Non-pigmented ciliary epithelial cell (primary cell): ENCODE data around the gene SYCP1.
"Not testable (repeated sequence)": the region's sequence is repeated elsewhere in the genome, so short reads cannot be mapped to it uniquely, and the experiment has no call there.

ENCODE experiments used
- DNase-seq: peaks from one replicate; pipeline ENCODE4 v3.0.0-alpha.2; 2010; ENCODE audit warnings: low read depth

SYCP1 gene, protein sequence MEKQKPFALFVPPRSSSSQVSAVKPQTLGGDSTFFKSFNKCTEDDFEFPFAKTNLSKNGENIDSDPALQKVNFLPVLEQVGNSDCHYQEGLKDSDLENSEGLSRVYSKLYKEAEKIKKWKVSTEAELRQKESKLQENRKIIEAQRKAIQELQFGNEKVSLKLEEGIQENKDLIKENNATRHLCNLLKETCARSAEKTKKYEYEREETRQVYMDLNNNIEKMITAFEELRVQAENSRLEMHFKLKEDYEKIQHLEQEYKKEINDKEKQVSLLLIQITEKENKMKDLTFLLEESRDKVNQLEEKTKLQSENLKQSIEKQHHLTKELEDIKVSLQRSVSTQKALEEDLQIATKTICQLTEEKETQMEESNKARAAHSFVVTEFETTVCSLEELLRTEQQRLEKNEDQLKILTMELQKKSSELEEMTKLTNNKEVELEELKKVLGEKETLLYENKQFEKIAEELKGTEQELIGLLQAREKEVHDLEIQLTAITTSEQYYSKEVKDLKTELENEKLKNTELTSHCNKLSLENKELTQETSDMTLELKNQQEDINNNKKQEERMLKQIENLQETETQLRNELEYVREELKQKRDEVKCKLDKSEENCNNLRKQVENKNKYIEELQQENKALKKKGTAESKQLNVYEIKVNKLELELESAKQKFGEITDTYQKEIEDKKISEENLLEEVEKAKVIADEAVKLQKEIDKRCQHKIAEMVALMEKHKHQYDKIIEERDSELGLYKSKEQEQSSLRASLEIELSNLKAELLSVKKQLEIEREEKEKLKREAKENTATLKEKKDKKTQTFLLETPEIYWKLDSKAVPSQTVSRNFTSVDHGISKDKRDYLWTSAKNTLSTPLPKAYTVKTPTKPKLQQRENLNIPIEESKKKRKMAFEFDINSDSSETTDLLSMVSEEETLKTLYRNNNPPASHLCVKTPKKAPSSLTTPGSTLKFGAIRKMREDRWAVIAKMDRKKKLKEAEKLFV

DNA sequence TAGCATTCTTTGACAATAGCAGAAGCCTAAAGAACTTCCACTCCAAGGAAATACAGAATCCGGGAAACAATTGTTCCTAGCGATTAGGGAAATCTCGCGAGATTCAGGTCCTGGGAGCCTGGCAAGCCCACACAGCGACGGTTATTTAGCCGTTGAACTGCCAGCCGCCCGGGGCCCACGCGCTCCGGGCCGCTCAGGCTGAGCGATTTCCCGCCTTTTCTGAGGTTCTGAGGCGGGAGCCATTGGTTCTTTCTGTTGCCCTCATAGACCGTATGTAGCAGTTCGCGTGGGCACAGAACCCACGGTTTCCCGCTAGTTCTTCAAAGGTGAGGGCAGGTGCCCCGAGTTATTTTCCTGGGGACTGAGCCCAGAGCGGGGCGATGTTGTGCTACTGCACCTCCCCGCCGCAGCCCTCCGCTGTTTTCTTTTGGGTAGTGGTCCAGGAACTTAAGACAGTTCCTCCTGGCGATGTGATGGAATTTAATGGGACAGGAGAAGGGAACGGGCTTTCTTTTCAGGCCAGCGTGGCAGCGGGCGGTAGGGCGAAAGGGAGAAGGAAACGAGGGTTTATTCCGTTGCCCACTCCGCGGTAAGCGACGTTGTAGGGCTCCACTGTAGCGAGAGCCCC lies at the start of gene SYCP1:
TSS of gene SYCP1 (plus strand) at position 171 of the 628 bp plus-strand sequence. CDS start 602 bp downstream, outside the sequence.
- DNase-seq: no peak

DNA sequence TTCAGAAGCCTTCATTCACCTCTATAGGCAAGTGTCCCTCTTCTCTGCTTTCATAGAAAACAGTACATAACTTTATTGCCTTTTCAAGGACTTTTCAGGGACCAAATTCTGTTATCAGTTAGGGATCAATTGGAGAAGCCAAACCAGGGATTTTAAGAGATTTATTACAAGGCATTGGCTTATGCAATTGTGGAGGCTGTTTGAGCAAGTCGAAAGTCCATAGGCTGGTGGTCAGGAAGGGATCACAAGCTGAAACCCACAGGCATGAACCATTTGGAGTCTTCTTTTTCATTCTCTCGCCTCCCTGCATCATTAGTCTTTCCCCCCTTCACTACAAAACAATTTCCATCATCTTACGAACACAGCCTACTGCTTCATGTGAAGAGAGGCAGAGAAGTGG lies 34.8 kb upstream of the SYCP1 start:
- no peak for DNase-seq

DNA sequence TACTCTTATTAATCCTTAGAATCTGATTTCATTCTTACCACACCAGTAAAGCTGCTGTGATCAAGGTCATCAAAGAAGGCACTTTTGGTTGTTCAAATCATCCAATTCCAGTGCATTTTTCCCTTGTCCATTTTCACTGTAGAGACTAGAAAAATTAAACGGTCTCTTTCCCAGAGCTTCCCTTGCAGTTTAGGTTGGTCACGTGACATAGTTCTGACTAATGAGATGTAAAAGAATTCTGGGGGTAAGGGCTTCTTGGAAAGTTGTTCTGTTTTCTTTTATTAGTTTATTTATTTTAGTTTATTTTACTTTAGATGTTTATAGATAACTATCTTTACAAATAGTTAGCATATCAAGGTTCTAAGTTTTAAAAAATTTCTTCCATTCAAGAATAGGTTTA lies 34.3 kb upstream of the SYCP1 start:
- no peak for DNase-seq

DNA sequence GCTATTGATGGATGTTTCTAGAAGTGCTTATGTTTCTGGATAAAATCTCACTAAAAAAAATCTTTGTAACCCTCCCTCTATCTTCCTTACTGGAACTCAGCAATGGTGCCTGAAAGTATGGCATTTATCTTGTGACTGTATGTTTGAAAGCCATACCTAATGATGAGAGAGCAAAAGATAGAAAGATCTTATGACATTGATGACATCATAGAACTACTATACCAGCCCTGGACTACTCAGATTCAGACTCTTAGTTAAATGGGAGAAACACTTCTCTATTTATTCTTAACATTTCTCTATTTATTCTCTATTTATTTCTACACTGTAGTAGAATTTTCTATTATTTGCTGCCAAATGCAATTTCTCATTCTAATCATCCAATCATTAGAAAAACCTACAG lies 32.7 kb upstream of the SYCP1 start:
- DNase-seq: no peak

DNA sequence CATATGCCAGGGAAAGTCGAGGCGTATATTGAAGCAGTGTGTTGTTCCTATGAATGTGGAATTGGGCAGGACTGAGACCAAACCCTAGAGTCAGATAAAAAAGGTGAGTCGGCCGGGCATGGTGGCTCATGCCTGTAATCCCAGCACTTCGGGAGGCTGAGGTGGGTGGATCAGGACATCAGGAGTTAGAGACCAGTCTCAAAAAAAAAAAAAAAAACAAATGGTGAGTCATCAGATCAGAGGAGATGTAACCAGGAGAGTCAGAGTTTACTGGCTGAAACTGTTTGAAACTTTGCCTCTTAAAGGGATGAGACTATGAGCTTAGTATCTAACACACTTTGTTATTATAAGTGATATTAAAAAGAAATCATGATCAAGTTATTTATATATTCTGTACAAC lies 26.4 kb upstream of the SYCP1 start:
- DNase-seq: peak; percentile 3

DNA sequence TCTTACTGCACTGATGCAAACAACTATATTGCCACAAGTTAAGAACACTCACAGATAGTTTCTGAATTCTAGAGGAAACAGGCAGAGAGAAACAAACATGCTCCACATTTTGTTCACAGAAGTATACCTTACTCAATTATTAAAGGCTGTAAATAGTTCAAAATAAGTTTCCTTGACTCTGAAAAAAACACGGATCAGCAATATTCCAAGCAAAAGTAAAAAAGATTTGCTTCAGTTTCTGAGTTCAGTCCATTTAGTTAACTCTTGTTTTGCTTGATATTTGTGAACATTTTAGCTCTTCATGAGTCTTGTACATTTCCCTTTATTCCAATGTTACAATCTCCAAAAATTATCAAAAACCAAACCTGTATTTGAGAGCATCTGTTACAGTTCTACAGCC lies 24.6 kb upstream of the SYCP1 start:
- DNase-seq: not testable (repeated sequence)

DNA sequence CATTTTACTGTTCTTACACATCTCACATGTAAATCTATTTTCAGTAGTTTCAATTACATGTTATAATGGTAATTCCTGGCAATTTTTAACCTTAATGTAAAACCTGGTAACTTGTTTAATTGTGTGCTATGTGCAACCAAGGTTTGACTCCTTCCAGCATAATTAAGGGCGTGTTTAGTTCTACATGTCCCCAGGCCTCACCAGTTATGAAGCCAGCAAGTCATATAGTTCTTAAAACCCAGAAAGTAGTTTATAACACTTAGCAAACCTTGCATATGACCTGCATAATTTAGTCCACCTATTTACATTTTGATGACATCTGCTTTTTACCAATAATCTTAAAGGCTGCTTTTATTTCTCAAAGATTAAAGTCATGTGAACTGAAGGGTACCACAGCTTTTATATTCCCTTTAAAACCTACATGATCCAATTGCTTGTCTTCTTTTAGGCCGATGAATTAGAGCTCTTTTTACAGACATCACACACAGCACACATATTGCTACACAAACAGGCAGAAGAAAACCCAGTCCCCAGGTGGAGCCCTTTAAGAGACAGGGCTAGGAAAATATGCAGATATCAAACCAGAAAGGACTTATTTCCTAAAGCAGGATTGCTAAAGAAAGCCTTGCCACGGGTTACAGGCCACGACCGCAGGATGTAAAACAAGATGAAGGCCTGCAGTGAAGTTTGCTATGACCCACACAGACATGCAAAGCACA lies 23.2 kb upstream of the SYCP1 start:
- DNase-seq: no peak

DNA sequence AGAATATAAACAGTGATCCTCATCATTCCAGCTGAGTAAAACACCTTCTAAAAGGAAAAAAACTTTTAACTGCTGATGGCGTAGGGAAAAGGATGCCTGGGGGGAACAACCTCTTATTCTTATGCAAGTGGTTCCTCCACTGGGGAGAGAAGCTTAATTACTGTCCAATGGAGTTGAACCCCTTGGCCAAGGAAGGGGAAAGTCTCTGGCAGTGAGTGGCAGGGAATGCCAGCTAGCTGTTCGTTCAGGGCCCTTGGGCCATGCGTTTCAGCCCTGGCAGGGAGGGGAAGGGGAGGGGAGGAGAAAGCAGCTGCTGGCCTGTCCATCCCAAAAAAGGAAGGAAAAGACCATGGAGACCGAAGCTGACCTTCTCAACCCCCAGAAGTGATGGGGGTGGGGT lies 22.6 kb upstream of the SYCP1 start:
- no peak for DNase-seq

DNA sequence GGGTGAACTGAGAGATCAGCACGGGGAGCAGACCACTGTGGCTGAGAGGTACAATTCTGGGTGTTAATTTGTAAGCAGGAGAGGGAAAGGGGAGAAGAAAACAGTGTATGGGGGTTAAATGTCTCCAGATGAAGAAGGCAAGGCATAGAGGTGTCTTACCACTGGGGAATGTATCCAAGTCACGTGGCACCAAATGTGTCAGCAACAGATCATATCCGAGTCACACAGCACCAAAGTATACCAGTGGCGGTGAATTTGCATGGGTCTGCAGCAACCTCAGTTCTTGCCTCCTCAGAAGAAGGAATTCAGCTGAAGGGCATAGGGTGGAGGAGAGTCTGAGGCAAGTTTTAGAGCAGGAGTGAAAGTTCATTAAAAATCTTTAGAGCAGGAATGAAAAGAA lies 21.2 kb upstream of the SYCP1 start:
- DNase-seq: no peak

DNA sequence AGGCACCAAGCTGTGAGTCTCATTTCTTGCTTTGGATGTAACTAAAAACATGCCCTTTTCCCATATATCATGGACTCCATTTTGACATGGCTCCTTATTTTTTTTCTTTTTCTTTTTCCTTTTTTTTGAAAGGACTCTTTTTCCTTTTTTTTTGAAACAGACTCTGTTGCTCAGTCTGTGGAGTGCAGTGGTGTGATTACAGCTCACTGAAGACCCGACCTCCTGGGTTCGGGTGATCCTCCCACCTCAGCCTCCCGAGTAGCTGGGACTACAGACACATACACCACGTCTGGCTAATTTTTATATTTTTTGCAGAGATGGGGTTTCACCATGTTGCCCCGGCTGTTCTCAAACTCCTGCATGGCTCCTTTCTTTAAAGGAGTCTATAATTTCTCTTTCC lies 10.4 kb upstream of the SYCP1 start:
- DNase-seq: no peak

DNA sequence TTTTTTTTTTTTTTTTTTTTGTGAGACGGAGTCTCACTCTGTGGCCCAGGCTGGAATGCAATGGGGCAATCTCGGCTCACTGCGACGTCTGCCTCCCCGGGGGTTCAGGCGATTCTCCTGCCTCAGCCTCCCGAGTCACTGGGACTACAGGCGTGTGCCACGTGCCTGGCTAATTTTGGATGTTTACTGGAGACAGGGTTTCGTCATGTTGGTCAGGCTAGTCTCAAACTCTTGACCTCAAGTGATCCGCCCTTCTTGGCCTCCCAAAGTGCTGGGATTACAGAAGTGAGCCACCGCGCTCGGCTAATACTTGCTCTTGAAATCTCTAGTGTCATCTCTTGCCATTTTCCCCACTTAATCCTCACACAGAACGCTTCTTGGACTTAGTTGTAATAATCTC lies 1.1 kb upstream of the SYCP1 start:
- DNase-seq: no peak

DNA sequence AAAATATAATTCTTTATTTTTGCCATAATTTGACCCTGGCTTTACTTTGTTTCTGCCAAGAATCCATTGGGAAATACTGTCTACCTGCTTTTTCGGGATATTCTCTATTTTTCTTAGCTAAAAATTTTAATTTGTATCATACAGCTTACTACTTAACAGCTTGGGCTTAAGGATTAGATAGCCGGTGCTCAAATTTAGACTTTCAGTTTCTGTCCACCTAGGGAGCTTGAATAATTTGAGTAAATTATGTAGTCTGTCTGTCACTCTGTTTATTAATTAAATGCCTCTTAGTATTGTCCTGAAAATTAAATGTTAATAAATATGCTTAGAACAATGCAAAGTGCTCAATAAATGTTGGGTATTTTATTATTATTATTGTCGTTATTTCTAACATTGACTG lies 6.7 kb downstream of the SYCP1 start:
- DNase-seq: no peak

DNA sequence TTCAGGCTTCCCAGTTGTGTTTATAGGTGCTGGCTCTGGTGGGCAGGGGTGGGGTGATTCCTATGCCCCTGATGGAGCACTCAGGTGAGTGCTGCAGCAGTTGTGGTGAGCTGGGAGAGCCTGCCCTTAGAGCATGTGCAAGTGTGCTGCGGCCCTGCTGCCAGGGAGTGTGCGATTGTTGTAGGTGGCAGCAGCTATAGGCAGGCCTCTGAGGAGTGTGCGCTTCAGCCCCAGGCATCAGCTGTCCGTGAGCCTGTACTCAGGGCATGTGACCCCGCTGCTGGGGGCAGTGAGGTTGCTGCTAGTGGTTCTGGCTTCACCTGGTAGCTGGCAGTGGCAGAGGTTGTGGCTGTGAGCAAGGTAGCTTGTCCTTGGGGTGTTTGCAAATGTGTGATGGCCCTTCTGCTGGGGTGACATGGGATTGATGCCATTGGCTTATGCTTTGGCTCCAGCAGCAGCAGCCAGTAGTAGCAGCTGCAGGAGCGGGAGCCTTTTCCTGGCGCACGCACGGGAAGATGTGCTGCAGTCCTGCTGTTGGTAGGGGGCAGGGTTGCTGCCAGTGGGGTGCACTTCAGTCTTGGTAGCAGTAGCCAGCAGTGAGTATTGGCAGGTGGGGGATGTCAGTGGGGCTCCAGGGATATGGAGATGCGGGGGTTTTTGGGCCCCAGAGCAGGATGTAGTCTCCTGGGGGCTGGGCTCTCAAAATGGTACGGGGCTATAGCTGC lies 37.7 kb downstream of the SYCP1 start:
- DNase-seq: no peak

DNA sequence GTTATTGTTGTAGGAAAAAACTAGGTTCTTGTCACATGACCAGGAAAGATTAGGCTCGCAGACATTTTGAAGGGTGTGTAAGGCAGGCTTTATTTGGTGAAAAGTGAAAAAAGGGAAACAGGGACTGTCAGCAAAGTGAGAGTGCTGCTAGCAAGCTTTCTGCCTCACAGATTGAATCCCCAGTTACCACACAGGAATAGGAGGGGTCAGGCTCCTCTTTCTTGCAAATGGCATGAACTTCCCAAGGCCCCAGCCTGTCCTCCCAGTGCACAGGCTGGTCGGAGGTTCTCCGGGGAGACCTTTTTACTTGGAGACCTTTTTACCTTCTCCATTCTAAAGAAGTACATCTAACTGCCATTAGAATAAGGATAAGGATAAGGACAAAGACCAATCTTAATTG lies 42.1 kb downstream of the SYCP1 start:
- no peak for DNase-seq

DNA sequence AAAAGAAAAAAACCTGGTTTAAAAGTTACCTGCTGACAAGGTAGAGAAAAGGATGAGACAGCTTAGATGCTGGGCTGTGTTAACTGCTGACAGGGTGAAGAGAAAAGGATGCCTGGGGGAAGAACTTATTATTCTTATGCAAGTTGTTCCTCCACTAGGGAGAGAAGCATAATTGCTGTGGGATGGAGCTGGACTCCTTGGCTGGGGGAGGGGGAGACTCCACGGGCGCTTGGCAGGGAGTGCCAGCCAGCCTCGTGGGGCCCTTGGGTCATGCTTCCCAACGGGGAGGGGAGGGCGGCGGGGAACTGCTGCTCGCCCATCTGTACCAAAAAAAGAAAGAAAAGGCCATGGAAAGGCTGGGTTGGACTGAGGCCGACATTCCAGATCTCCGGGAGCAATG lies 47.2 kb downstream of the SYCP1 start:
- no peak for DNase-seq

DNA sequence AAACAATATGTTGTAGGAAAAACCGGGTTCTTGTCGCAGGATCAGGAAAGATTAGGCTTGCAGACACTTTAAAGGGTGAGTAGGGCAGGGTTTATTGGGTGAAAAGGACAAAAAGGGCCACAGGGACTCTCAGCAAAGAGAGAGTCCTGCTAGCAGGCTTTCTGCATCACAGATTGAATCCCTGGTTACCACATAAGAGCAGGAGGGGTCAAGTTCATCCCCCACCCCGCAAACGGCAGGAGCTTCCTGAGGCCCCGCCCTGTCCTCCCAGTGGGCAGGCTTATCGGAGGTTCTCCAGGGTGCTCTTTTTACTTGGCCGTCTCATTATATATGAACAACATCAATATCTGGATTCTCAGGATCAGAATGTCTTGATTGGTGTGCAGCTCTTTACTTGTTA lies 47.7 kb downstream of the SYCP1 start:
- DNase-seq: no peak

DNA sequence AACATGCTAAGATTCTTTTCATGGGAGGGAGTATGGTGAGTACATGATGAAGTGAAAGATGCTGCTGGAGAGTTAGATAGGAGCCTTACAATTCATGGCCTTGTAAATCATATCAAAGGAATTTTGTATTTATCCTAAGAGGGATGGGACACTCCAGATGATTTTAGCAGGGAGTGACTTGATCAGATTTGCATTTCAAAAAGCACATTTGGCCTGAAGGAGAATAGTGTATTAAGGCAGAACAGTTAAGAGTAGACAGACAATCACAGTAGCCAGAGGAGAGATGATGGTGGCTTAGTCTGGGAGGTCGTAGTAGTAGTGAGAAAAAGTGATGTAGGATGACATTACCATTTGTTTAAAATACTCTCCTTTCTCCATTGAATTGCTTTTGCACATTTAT lies 48.8 kb downstream of the SYCP1 start:
- DNase-seq: no peak

DNA sequence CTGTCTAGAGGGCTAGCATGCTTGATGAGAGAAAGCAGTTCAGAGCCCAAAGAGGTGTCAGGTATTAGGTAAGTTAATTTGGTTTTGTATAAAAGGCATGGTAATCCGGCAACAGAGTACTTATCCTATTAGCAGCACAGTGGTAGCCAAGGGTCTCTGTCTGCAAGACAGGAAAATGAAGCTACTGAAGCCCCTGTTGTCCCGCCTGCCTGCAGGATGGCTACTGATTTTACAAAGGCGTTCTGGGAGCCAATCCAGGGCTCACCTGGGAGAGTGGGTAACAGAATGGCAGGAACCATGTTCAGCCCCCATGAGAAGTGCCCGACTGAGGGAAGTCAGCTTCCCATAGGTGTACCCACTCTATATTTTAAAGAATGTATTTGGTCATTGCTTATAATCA lies 61.1 kb downstream of the SYCP1 start:
- not testable (repeated sequence) for DNase-seq

DNA sequence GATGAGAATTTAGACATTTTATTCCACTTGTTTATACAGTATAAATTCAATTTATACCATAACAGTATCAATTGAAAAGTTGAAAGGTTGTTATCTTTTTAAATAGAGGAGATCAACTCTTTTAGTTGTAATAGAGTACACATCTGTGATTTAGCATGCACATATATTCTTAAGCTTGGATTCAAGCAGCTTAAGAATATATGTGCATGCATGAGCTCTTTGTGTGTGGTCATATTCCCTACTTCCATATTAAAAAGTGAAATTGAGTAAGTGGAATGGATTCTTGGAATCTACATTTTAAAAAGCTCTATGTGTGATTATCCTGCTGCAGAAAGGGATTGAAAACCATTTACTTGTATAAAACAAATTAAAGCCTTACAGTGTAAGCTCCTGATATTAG lies 71.9 kb downstream of the SYCP1 start:
- DNase-seq: no peak

DNA sequence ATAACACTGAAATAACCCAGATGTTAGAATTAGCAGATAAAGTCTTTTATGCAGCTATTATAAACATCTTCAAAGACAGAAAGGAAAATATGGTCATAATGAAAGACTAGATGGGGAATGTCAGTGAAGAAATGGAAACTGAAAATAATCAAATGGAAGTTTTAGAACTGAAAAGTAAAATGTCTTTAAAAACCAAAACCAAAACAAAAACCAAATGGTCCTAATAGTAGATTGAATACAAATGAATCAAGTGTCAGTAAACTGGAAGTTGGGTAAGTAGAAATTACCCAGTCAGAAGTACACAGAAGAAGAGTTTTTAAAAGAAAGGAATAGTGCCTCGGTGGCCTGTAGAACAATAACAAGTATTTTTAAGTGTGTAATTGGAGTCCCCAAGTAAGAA lies 72.7 kb downstream of the SYCP1 start:
- DNase-seq: no peak

DNA sequence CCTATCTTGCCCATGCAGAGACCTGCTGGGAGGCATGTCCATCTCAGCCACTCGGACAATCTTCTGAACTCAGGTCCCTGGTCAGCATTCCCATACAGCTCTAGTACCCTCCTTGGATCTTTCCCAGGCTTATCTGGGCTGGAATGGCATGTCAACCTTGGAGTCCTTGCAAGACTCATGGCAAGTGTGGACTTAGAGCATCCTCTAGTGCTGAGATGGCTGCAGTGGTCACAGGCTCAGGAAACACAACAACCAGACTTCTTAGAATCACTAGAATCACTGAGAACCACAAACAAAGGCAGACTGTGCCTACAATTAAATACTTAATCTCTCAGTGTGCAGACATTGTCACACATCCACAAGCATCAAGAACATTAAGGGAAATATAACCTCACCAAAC lies 101.9 kb downstream of the SYCP1 start:
- peak; percentile 2 for DNase-seq
